ENCODE data around the gene ZBTB8OS.

Gene ZBTB8OS

GRCh38 chr1:32606565-32607371 is 43.6 kb downstream of the ZBTB8OS start:
- DNase-seq, result no peak

GRCh38 chr1:32605711-32606424 is 44.5 kb downstream of the ZBTB8OS start:
- DNase-seq, result no peak

GRCh38 chr1:32600034-32600433 is 50.3 kb downstream of the ZBTB8OS start:
- DNase-seq, result no peak

- no peak for DNase-seq
Measured at GRCh38 chr1:32592943-32593342, 57.4 kb downstream of the ZBTB8OS start.

GRCh38 chr1:32580348-32581017 is 69.9 kb downstream of the ZBTB8OS start:
- DNase-seq, result no peak

Data from hematopoietic multipotent progenitor cell treated with erythropoietin and hydrocortisone succinate and interleukin-3 and kit ligand, for 4 days (in vitro differentiated cells).